HCT116 (cell line): Measurements from ENCODE around the gene DOLPP1. TPM values are rescaled to one million over a fixed set of nuclear protein-coding genes. Genes with fewer than 3 reads are reported as not detected.

Experiments
- ATAC-seq: fragments of 200-7000 bp; cut with Tn5 transposase; 2 replicates; pipeline ENCODE4 v1.9.1; 2020; ENCODE audit warnings: mild to moderate bottlenecking, moderate library complexity
- BruUV-seq: library from RNA; stranded (reverse); fragments of 400-500 nt; replicated peaks from 2 replicates; lab custom pipeline; 2021; lab: Mats Ljungman, UMichigan
- CTCF ChIA-PET: fragments of 300-600 bp; sonication (Branson Sonifier 250); formaldehyde crosslinking; loops from one replicate; lab custom pipeline; 2021; ENCODE audit warnings: antibody characterized with exemption; lab: Charles Lee
- POLR2A ChIA-PET: fragments of 300-600, 350-600 bp; sonication (Branson Sonifier 250); formaldehyde crosslinking; loops from one replicate; lab custom pipeline; 2021; ENCODE audit warnings: antibody characterized with exemption; lab: Charles Lee
- RAD21 ChIA-PET, 2 experiments: fragments of 300-600 bp; sonication (Branson Sonifier 250); formaldehyde crosslinking; loops; one replicate each; lab custom pipeline; 2023; ENCODE audit warnings: low total read pairs in 2 of 2; ENCODE audit not compliant: uncharacterized antibody in 2 of 2, unreplicated experiment in 2 of 2, low non-redundant PET in 1 of 2; lab: Charles Lee
- DNase-seq: peaks from one replicate; pipeline ENCODE4 v3.0.0-alpha.2; 2010; ENCODE audit warnings: low read depth, low spot score
- H2AFZ ChIP-seq: fragments of 200-600 bp; shearing (Covaris generic), sonication (generic); 2 replicates; pipeline ENCODE4 v1.6.1; 2017; ENCODE audit warnings: low read depth, mixed run types, mixed read lengths, antibody characterized with exemption, low read length; ENCODE audit not compliant: poor library complexity, severe bottlenecking
- H3K27ac ChIP-seq: 2 replicates; pipeline ENCODE4 v1.5.1; 2012; ENCODE audit warnings: low read depth, low read length
- H3K27me3 ChIP-seq: fragments of 200-600 bp; sonication (generic); 2 replicates; pipeline ENCODE4 v1.6.1; 2016; ENCODE audit warnings: mixed run types, low read length, mixed read lengths; ENCODE audit not compliant: insufficient read depth
- H3K36me3 ChIP-seq, 2 experiments: fragments of 200-500 bp in 1 of 2; fragments of 200-600 bp in 1 of 2; sonication (Bioruptor generic) in 1 of 2; sonication (generic) in 1 of 2; 2 replicates each; pipeline versions ENCODE4 v1.5.1 to v1.6.1; 2014 to 2016; ENCODE audit warnings: low read length in 2 of 2, inconsistent platforms in 1 of 2, mixed read lengths in 1 of 2, mixed run types in 1 of 2; ENCODE audit not compliant: insufficient read depth in 2 of 2, control insufficient read depth in 1 of 2
- H3K4me1 ChIP-seq, 2 experiments: fragments of 200-600 bp in 1 of 2; sonication (generic) in 1 of 2; 2 replicates each; pipeline versions ENCODE4 v1.5.1 to v1.6.1; 2012 to 2017; ENCODE audit warnings: low read length in 2 of 2, inconsistent platforms in 1 of 2, mild to moderate bottlenecking in 1 of 2, mixed read lengths in 1 of 2, mixed run types in 1 of 2, moderate library complexity in 1 of 2; ENCODE audit not compliant: insufficient read depth in 2 of 2, control insufficient read depth in 1 of 2
- H3K4me2 ChIP-seq: fragments of 200-600 bp; sonication (generic); 2 replicates; pipeline ENCODE4 v1.6.1; 2017; ENCODE audit warnings: mixed run types, low read length, mixed read lengths
- H3K4me3 ChIP-seq, 2 experiments: fragments of 200-600 bp in 1 of 2; sonication (generic) in 1 of 2; replicated peaks in 1 of 2; 2 replicates each; pipeline ENCODE4 v1.5.1; 2011 to 2016; ENCODE audit warnings: low read length in 2 of 2, control low read depth in 1 of 2, low read depth in 1 of 2, mild to moderate bottlenecking in 1 of 2, mixed read lengths in 1 of 2, mixed run types in 1 of 2
- H3K79me2 ChIP-seq: fragments of 200-600 bp; sonication (generic); 2 replicates; pipeline ENCODE4 v1.6.1; 2017; ENCODE audit warnings: mild to moderate bottlenecking, mixed run types, low read length, moderate library complexity, mixed read lengths; ENCODE audit not compliant: insufficient read depth
- H3K9ac ChIP-seq: fragments of 200-600 bp; sonication (generic); 2 replicates; pipeline ENCODE4 v1.6.1; 2016; ENCODE audit warnings: low read length, mixed read lengths
- H3K9me2 ChIP-seq: fragments of 200-600 bp; sonication (generic), shearing (Covaris generic); 2 replicates; pipeline ENCODE4 v1.6.1; 2017; ENCODE audit warnings: mixed run types, mild to moderate bottlenecking, moderate library complexity; ENCODE audit not compliant: insufficient read depth
- H3K9me3 ChIP-seq, 2 experiments: fragments of 200-500 bp in 1 of 2; fragments of 200-600 bp in 1 of 2; sonication (Bioruptor generic) in 1 of 2; sonication (generic) in 1 of 2; 2 replicates each; pipeline ENCODE4 v1.6.1; 2014 to 2017; ENCODE audit warnings: low read length in 2 of 2, mixed read lengths in 2 of 2, inconsistent platforms in 1 of 2, low read depth in 1 of 2, mild to moderate bottlenecking in 1 of 2, mixed run types in 1 of 2, moderate library complexity in 1 of 2; ENCODE audit not compliant: control insufficient read depth in 1 of 2, insufficient read depth in 1 of 2
- H4K20me1 ChIP-seq: fragments of 200-600 bp; sonication (generic), shearing (Covaris generic); 2 replicates; pipeline ENCODE4 v1.6.1; 2017; ENCODE audit warnings: mixed run types, mild to moderate bottlenecking, moderate library complexity; ENCODE audit not compliant: insufficient read depth
- CBX3 ChIP-seq: IDR thresholded peaks from 2 replicates; pipeline ENCODE4 v1.6.1; 2012; ENCODE audit warnings: low read depth
- JUND ChIP-seq: IDR thresholded peaks from 2 replicates; pipeline ENCODE4 v1.6.1; 2012
- POLR2AphosphoS5 ChIP-seq: IDR thresholded peaks from 2 replicates; pipeline ENCODE4 v1.6.1; 2011; ENCODE audit warnings: mild to moderate bottlenecking, low read depth, low read length, moderate library complexity
- RAD21 ChIP-seq: IDR thresholded peaks from 2 replicates; pipeline ENCODE4 v1.6.1; 2012; ENCODE audit warnings: low read depth, mild to moderate bottlenecking
- REST ChIP-seq: IDR thresholded peaks from 2 replicates; pipeline ENCODE4 v1.6.1; 2012; ENCODE audit warnings: low read depth
- TCF7L2 ChIP-seq: IDR thresholded peaks from 2 replicates; pipeline ENCODE4 v1.7.0; 2011; ENCODE audit warnings: borderline replicate concordance, inconsistent platforms; ENCODE audit not compliant: insufficient read depth, insufficient read length; ENCODE audit errors: extremely low read depth
- YY1 ChIP-seq: IDR thresholded peaks from 2 replicates; pipeline ENCODE4 v1.6.1; 2011; ENCODE audit warnings: low read length, low read depth, moderate library complexity, mild to moderate bottlenecking; ENCODE audit not compliant: insufficient replicate concordance; ENCODE audit errors: extremely low read depth
- ZFX ChIP-seq: fragments of 450-650 bp; IDR thresholded peaks from 2 replicates; pipeline ENCODE4 v1.6.1; 2017
- ZNF274 ChIP-seq: fragments of 200-500 bp; sonication (Bioruptor generic); IDR thresholded peaks from 2 replicates; pipeline ENCODE4 v1.6.1; 2014; ENCODE audit warnings: mild to moderate bottlenecking, low read depth, low read length, inconsistent platforms
- intact Hi-C: fragments of 100-400 bp; cut with micrococcal nuclease; formaldehyde crosslinking; loops from 2 replicates; pipeline ENCODE4 v1.10.0; 2022
- total RNA-seq: library from RNA; stranded (reverse); gene quantifications from one replicate; pipeline ENCODE4 v1.2.1, GENCODE V29; 2021; ENCODE audit not compliant: unreplicated experiment

Gene DOLPP1
- total RNA-seq, 1 experiment from 2014 or later, result 17.4 TPM

GRCh38 chr9:129077236-129077635 is 3.7 kb upstream of the DOLPP1 start:
- no TSS peak for BruUV-seq

More at GRCh38 chr9:129077236-129077635, 3.7 kb upstream of the DOLPP1 start:
- RAD21 ChIA-PET, result no interaction called here
- H3K9me3 ChIP-seq, result no peaks in the 10 kb centered on the region
- no peak overlapping the region for H3K4me3 ChIP-seq
- intact Hi-C loops, result no loop called here
- H3K36me3 ChIP-seq, result no peaks in the 10 kb centered on the region
- POLR2A ChIA-PET, result no interaction called here
- H4K20me1 ChIP-seq, result no peaks in the 10 kb centered on the region
- DNase-seq (no peak), ATAC-seq (no peak)
- H3K79me2 ChIP-seq, result peaks cover 9% of the 10 kb centered on the region
- no peak overlapping the region for H3K27ac ChIP-seq
- H3K9me2 ChIP-seq, result no peaks in the 10 kb centered on the region
- CTCF ChIA-PET, result no interaction called here
- TF ChIP-seq REST, result no peak
- no peak for TF ChIP-seq CBX3
- TF ChIP-seq RAD21, result no peak
- TF ChIP-seq POLR2AphosphoS5, result no peak
- TF ChIP-seq TCF7L2, result no peak
- no peak for TF ChIP-seq ZFX
- TF ChIP-seq ZNF274, result no peak
- TF ChIP-seq JUND, result no peak
- no peak for TF ChIP-seq YY1
- H3K4me1 ChIP-seq, result peaks cover 10 to 15% of the 10 kb centered on the region in 2 experiments
- no peak overlapping the region for H3K9ac ChIP-seq
- no peak overlapping the region for H3K4me2 ChIP-seq
- H2AFZ ChIP-seq, result no peak overlapping the region
- no peaks in the 10 kb centered on the region for H3K27me3 ChIP-seq
